Thyroid gland (tissue), 4 donors: ENCODE data around the gene ERCC4. TPM values are rescaled to one million over a fixed set of nuclear protein-coding genes. Genes with fewer than 3 reads are reported as not detected.

Experiments
- DNase-seq, 2 donors: peaks; one replicate each; pipeline ENCODE4 v3.0.0-alpha.2; 2019
- H3K27ac ChIP-seq, 3 donors: fragments of 200-600 bp; sonication (generic); 1 replicate in 2 of 3; 2 replicates in 1 of 3; pipeline ENCODE4 v1.5.1; 2016 to 2019; ENCODE audit warnings: mild to moderate bottlenecking in 1 of 3, moderate library complexity in 1 of 3
- H3K27me3 ChIP-seq: fragments of 200-600 bp; sonication (generic); one replicate; pipeline ENCODE4 v1.5.1; 2019
- H3K36me3 ChIP-seq, 2 donors: fragments of 200-600 bp; sonication (generic); one replicate each; pipeline ENCODE4 v1.5.1; 2016 to 2019
- H3K4me1 ChIP-seq, 2 donors: fragments of 200-600 bp; sonication (generic); one replicate each; pipeline ENCODE4 v1.5.1; 2017 to 2019
- H3K4me3 ChIP-seq, 3 donors: fragments of 200-600 bp; sonication (generic); replicated peaks in 1 of 3; 1 replicate in 2 of 3; 2 replicates in 1 of 3; pipeline ENCODE4 v1.5.1; 2016; ENCODE audit warnings: mild to moderate bottlenecking in 1 of 3
- H3K9me3 ChIP-seq: fragments of 200-600 bp; sonication (generic); one replicate; pipeline ENCODE4 v1.5.1; 2017
- POLR2A ChIP-seq, 2 donors: fragments of 450-650 bp; IDR thresholded peaks; one replicate each; pipeline ENCODE4 v1.6.1; 2017; ENCODE audit warnings: antibody characterized with exemption in 2 of 2, mild to moderate bottlenecking in 2 of 2, moderate library complexity in 1 of 2
- WGBS, 2 donors: methylation state at CpG; one replicate each; pipeline ENCODE4 v1.1.5; 2017; 5-methylcytosine and 5-hydroxymethylcytosine counted together
- intact Hi-C: fragments of 100-400 bp; cut with DNase I; formaldehyde crosslinking; loops from one replicate; pipeline ENCODE4 v1.15.1; 2023
- total RNA-seq, 4 donors: library from RNA; depleted of rRNA; stranded (reverse); fragments of >200 nt; gene quantifications; one replicate each; pipeline ENCODE4 v1.2.3, GENCODE V29; 2016
- TF ChIP-seq, protein P1 (sequence below), 6 experiments: fragments of 200-600 bp in 3 of 6; fragments of 450-650 bp in 3 of 6; sonication (generic) in 3 of 6; IDR thresholded peaks; one replicate each; pipeline ENCODE4 v1.5.1; 2016 to 2019; ENCODE audit warnings: antibody characterized with exemption in 6 of 6, mild to moderate bottlenecking in 2 of 6, inconsistent platforms in 1 of 6, moderate library complexity in 1 of 6

Gene ERCC4
- total RNA-seq, 4 donors from 2014 or later = 7.5 to 13.2 (median 11.9) TPM

DNA sequence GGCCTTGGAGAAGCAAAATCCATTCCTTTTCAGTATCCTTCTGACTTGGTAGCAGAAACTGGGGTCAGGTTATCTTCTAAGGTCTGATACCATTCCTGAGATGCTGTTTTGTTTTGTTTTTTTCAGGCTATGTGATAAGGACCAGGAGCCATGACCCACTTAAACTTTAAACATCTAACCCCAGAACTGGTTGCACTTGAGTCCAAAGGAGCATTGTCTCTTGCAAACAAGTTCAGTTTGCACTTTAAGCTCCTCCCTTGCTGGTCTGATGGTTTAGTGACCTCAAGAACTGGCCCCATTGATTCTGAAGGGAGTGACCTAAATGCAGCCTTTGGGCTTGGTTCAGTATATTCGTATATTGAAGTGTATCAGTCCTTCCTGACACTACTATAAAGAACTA, 75.2 kb downstream of the ERCC4 start:
- TF ChIP-seq POLR2A (IDR thresholded peaks at IDR 0.05) = no peak
- TF ChIP-seq, protein P1, sequence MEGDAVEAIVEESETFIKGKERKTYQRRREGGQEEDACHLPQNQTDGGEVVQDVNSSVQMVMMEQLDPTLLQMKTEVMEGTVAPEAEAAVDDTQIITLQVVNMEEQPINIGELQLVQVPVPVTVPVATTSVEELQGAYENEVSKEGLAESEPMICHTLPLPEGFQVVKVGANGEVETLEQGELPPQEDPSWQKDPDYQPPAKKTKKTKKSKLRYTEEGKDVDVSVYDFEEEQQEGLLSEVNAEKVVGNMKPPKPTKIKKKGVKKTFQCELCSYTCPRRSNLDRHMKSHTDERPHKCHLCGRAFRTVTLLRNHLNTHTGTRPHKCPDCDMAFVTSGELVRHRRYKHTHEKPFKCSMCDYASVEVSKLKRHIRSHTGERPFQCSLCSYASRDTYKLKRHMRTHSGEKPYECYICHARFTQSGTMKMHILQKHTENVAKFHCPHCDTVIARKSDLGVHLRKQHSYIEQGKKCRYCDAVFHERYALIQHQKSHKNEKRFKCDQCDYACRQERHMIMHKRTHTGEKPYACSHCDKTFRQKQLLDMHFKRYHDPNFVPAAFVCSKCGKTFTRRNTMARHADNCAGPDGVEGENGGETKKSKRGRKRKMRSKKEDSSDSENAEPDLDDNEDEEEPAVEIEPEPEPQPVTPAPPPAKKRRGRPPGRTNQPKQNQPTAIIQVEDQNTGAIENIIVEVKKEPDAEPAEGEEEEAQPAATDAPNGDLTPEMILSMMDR (IDR thresholded peaks at IDR 0.05) = no peak

GRCh38 chr16:13996778-13997288, 76.9 kb downstream of the ERCC4 start:
- Histone ChIP-seq H3K4me3 (no peak overlapping the region), H3K27me3 (no peaks in the 10 kb centered on the region), H3K36me3 (no peaks in the 10 kb centered on the region), H3K27ac (no peak overlapping the region), H3K4me1 (no peaks in the 10 kb centered on the region), H3K9me3 (no peaks in the 10 kb centered on the region)
- 64 to 69% methylated on average over 10 to 11 of the region's 11 CpGs for WGBS, 2 donors
- DNase-seq = no peak
- TF ChIP-seq, protein P1 (IDR thresholded peaks at IDR 0.05) = no peak
- TF ChIP-seq POLR2A (IDR thresholded peaks at IDR 0.05) = no peak
- intact Hi-C loops = no loop called here

More for the DNA sequence above, 75.2 kb downstream of the ERCC4 start:
- DNase-seq = no peak
- H3K9me3 ChIP-seq = no peaks in the 10 kb centered on the region
- intact Hi-C loops = no loop called here
- no peaks in the 10 kb centered on the region for H3K4me1 ChIP-seq
- H3K36me3 ChIP-seq = no peaks in the 10 kb centered on the region
- no peak overlapping the region for H3K4me3 ChIP-seq
- H3K27ac ChIP-seq = no peak overlapping the region
- 77 to 90% methylated on average over 1 of the region's 1 CpG for WGBS, 2 donors
- no peaks in the 10 kb centered on the region for H3K27me3 ChIP-seq

DNA sequence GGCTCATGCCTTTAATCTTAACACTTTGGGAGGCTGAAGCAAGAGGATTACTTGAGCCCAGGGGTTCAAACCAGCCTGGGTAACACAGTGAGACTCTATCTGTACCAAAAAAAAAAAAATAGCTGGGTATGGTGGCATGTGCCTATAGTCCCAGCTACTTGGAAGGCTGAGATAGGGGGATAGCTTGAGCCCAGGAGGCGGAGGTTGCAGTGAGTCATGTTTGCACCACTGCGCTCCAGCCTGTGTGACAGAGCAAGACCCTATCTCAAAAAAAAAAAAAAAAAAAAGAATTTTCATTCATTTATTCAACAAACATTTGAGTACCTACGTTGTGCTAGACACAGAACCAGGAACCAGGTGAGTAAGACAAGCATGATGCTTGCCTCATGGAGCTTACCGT, 77.6 kb downstream of the ERCC4 start:
- H3K4me3 ChIP-seq = no peak overlapping the region
- 76 to 80% methylated on average over 4 of the region's 4 CpGs for WGBS, 2 donors
- H3K27ac ChIP-seq = no peak overlapping the region
- intact Hi-C loops = no loop called here
- no peaks in the 10 kb centered on the region for H3K4me1 ChIP-seq
- no peaks in the 10 kb centered on the region for H3K27me3 ChIP-seq
- H3K9me3 ChIP-seq = no peaks in the 10 kb centered on the region
- DNase-seq = no peak
- TF ChIP-seq, protein P1 (IDR thresholded peaks at IDR 0.05) = no peak
- TF ChIP-seq POLR2A (IDR thresholded peaks at IDR 0.05) = no peak
- H3K36me3 ChIP-seq = no peaks in the 10 kb centered on the region

DNA sequence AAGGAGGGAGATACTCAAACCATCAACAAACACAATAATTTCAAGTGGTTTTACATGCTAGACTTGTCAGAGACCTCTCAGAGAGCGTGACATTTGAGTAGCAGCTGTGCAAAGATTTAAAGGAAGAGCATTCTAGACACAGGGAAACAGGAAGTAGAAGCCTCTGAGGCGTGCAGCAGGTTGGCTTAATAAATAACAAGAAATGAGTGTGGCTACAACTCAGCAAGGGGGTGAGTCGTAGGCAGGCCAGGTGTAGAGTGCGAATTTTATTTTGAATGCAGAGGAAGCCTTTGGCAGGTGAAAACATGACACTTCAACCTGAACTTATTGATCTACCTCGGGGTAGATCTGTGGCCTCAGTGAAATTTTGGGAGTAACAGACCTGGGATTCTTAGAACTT, 78.0 kb downstream of the ERCC4 start:
- Histone ChIP-seq H3K36me3 (no peaks in the 10 kb centered on the region), H3K9me3 (no peaks in the 10 kb centered on the region), H3K27me3 (no peaks in the 10 kb centered on the region), H3K4me1 (peaks cover 0 to 3% of the 10 kb centered on the region in 2 donors), H3K4me3 (no peak overlapping the region), H3K27ac (no peak overlapping the region)
- DNase-seq = no peak
- intact Hi-C loops = no loop called here
- 66 to 70% methylated on average over 5 of the region's 5 CpGs for WGBS, 2 donors
- no peak for TF ChIP-seq POLR2A (IDR thresholded peaks at IDR 0.05)
- TF ChIP-seq, protein P1 (IDR thresholded peaks at IDR 0.05) = no peak

DNA sequence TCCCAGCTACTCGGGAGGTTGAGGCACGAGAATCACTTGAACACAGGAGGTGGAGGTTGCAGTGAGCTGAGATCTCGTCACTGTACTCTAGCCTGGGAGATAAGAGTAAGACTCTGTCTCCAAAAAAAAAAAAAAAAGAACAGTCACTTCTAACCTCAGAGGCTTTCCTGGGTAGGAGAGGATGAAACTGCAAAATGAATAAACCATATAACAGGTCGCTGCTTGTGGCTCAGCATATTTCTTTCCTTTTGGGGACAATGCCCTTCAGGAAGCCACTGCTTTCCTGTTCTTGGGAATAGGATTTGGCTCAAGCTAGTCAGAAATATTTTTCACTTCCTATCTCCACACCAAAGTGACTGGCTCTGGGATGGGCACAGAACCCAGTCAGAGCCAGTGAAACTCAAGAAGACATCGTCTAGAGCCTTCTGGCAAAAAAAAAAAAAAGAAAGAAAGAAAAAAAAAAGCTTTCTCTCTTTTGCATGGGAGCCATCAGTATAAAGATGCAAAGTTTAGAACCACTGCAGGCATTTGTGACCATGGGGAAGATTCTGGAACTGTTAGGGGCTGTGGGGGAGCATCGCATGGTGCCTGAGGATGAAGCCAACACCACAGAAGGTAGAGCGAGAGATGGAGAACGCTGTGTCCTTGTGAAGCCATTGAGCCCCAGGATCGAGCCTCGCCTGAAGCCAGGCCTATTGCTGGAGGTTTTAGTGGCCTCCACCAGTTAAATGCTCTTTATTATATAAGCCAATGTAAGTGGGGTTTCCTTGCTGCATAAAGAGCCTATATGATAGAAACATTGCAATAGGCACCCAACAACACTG, 79.3 kb downstream of the ERCC4 start:
- H3K4me1 ChIP-seq = peaks cover 0 to 9% of the 10 kb centered on the region in 2 donors
- no peak for TF ChIP-seq POLR2A (IDR thresholded peaks at IDR 0.05)
- TF ChIP-seq, protein P1 (IDR thresholded peaks at IDR 0.05) = no peak
- DNase-seq = no peak
- H3K27me3 ChIP-seq = no peaks in the 10 kb centered on the region
- no peak overlapping the region for H3K27ac ChIP-seq
- H3K4me3 ChIP-seq = no peak overlapping the region
- H3K36me3 ChIP-seq = no peaks in the 10 kb centered on the region
- WGBS, 2 donors = 82 to 84% methylated on average over 10 of the region's 10 CpGs
- intact Hi-C loops = no loop called here
- H3K9me3 ChIP-seq = no peaks in the 10 kb centered on the region
